ENCODE data around the gene CARS1. TPM values are rescaled to one million over a fixed set of nuclear protein-coding genes. Genes with fewer than 3 reads are reported as not detected.
A peak's percentile ranks its signal among the peaks of the same experiment; 100 is the strongest.

The CARS1 gene
- total and polyA plus RNA-seq, 9 donors = 12.5 to 148 (median 17.6) TPM

- DNase-seq = no peak
- 81 to 86% (median 82%) methylated on average over 13 of the region's 13 CpGs for WGBS, 3 donors
- Histone ChIP-seq H3K27me3 (no peaks in the 10 kb centered on the region), H3K9me3 (no peaks in the 10 kb centered on the region), H3K4me1 (ENCODE audit: insufficient read depth) (peaks cover 4% of the 10 kb centered on the region), H3K36me3 (no peaks in the 10 kb centered on the region), H3K4me3 (no peak overlapping the region), H3K27ac (no peak overlapping the region)
- TF ChIP-seq CTCF (IDR thresholded peaks at IDR 0.05) (no peak), EP300 (IDR thresholded peaks at IDR 0.05) (no peak), POLR2A (IDR thresholded peaks at IDR 0.05) (no peak)
- intact Hi-C loops (cut with DNase I) = no loop called here
Measured at GRCh38 chr11:3058753-3059664, 1.8 kb upstream of the CARS1 start.

- peak in 2 of 5 donors; percentile 39 to 48 for DNase-seq
- no peak for TF ChIP-seq EP300 (IDR thresholded peaks at IDR 0.05)
- TF ChIP-seq CTCF (IDR thresholded peaks at IDR 0.05) = no peak
- TF ChIP-seq POLR2A (IDR thresholded peaks at IDR 0.05) = no peak
- intact Hi-C loops (cut with DNase I) = no loop called here
- Histone ChIP-seq H3K4me1 (ENCODE audit: insufficient read depth) (peaks cover 4% of the 10 kb centered on the region), H3K36me3 (no peaks in the 10 kb centered on the region), H3K4me3 (peak overlapping the region; percentile 88), H3K9me3 (no peaks in the 10 kb centered on the region), H3K27ac (peak overlapping the region in 1 of 2 donors; percentile 52), H3K27me3 (no peaks in the 10 kb centered on the region)
- 2 to 3% (median 2%) methylated on average over 20 to 29 of the region's 29 CpGs for WGBS, 3 donors
Measured at GRCh38 chr11:3056296-3057068, 741 bp downstream of the CARS1 start.

- TF ChIP-seq EP300 (IDR thresholded peaks at IDR 0.05) (no peak), POLR2A (IDR thresholded peaks at IDR 0.05) (no peak), CTCF (IDR thresholded peaks at IDR 0.05) (no peak)
- peaks cover 4% of the 10 kb centered on the region for H3K4me1 ChIP-seq (ENCODE audit: insufficient read depth)
- peak in 1 of 5 donors; percentile 28 for DNase-seq
- no peak overlapping the region for H3K4me3 ChIP-seq
- H3K27me3 ChIP-seq = no peaks in the 10 kb centered on the region
- no peaks in the 10 kb centered on the region for H3K36me3 ChIP-seq
- 87 to 88% (median 88%) methylated on average over 8 of the region's 8 CpGs for WGBS, 3 donors
- no peaks in the 10 kb centered on the region for H3K9me3 ChIP-seq
- intact Hi-C loops (cut with DNase I) = no loop called here
- no peak overlapping the region for H3K27ac ChIP-seq
Measured at GRCh38 chr11:3055891-3056290, 1.3 kb downstream of the CARS1 start.

- WGBS, 3 donors = 81 to 88% (median 84%) methylated on average over 11 of the region's 11 CpGs
- Histone ChIP-seq H3K4me3 (no peak overlapping the region), H3K4me1 (ENCODE audit: insufficient read depth) (peaks cover 6% of the 10 kb centered on the region), H3K9me3 (no peaks in the 10 kb centered on the region), H3K27ac (no peak overlapping the region), H3K36me3 (no peaks in the 10 kb centered on the region), H3K27me3 (no peaks in the 10 kb centered on the region)
- DNase-seq = peak in 1 of 5 donors; percentile 24
- TF ChIP-seq CTCF (IDR thresholded peaks at IDR 0.05) (no peak), EP300 (IDR thresholded peaks at IDR 0.05) (no peak), POLR2A (IDR thresholded peaks at IDR 0.05) (no peak)
- intact Hi-C loops (cut with DNase I) = no loop called here
Measured at GRCh38 chr11:3052567-3052966, 4.7 kb downstream of the CARS1 start.

All from ovary (tissue), 9 donors.